ENCODE data around the gene SOHLH1. TPM values are rescaled to one million over a fixed set of nuclear protein-coding genes. Genes with fewer than 3 reads are reported as not detected.

Gene SOHLH1
- total RNA-seq, 1 experiment from 2014 or later, result not detected

- ChIA-PET CTCF (no interaction called here), POLR2A (ENCODE audit: low non-redundant PET) (no interaction called here)
These were observed 45.2 kb upstream of the SOHLH1 start for GRCh38 chr9:135744333-135745070.

DNA sequence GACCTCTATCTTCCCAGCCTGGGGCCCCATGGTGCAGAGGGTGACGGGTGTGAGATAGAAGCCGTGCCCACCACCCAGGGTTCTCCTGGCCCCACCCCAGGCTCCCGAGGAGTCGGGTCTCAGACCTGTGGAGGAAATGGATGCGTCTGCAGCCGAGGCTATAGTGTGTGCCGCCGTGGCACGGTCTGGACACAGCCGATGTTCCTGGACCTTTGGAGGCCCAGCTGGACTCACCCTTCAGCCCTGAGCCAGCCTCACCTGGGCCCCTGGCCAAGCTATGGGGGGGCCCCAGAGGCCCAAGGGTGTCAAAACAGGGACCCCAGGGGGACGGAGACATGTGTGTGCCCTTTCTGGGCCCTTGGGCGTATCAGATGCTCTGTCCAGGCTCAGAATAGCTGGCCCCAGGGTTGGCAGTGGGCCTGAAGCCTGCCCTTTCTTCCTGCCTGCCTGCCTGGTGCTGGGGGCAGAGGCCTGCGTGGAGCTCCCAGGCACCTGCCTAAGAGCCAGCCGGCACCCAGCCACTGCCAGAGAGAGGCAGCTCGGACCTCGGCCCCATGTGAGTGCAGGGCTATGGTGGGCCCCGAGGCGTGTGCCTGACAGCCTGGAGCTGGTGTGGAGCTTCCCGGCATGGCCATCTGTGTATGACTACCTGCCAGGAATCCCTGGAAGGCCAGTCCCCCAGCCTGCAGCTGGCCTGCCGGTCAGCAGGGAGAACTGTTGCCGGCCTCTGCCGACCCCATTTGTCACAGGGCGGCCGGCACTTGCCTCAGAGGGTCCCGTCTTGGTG is 44.5 kb upstream of the SOHLH1 start:
- H3K4me3 ChIP-seq (ENCODE audit: low read depth, low read length, poor library complexity, severe bottlenecking), result no peak overlapping the region
- TF ChIP-seq EZH2 (IDR thresholded peaks at IDR 0.05; ENCODE audit: borderline replicate concordance, low read depth, low read length, poor library complexity, severe bottlenecking), result no peak
- TF ChIP-seq CTCF (conservative IDR thresholded peaks at IDR 0.05; ENCODE audit: low read depth, low read length), result no peak
- H3K27ac ChIP-seq (ENCODE audit: low read depth, low read length, poor library complexity, severe bottlenecking), result no peak overlapping the region
- no peaks in the 10 kb centered on the region for H3K27me3 ChIP-seq (replicated peaks; ENCODE audit: insufficient read depth, low read depth, low read length, poor library complexity)
- BruUV-seq (replicated peaks), result no TSS peak
- H3K9me3 ChIP-seq (ENCODE audit: low read depth, low read length, poor library complexity, severe bottlenecking), result no peaks in the 10 kb centered on the region
- no peaks in the 10 kb centered on the region for H3K4me1 ChIP-seq (ENCODE audit: insufficient read depth, low read length, poor library complexity, severe bottlenecking)
- intact Hi-C loops (cut with micrococcal nuclease; ENCODE audit: unreplicated experiment), result no loop called here
- H3K36me3 ChIP-seq (ENCODE audit: insufficient read depth, low read length, poor library complexity, severe bottlenecking), result no peaks in the 10 kb centered on the region
- POLR2A ChIA-PET (ENCODE audit: low non-redundant PET), result no interaction called here
- DNase-seq (ENCODE audit: low spot score), result no peak
- CTCF ChIA-PET, result no interaction called here

More at GRCh38 chr9:135744333-135745070, 45.2 kb upstream of the SOHLH1 start:
- Histone ChIP-seq H3K36me3 (ENCODE audit: insufficient read depth, low read length, poor library complexity, severe bottlenecking) (no peaks in the 10 kb centered on the region), H3K9me3 (ENCODE audit: low read depth, low read length, poor library complexity, severe bottlenecking) (no peaks in the 10 kb centered on the region), H3K27me3 (replicated peaks; ENCODE audit: insufficient read depth, low read depth, low read length, poor library complexity) (no peaks in the 10 kb centered on the region), H3K4me1 (ENCODE audit: insufficient read depth, low read length, poor library complexity, severe bottlenecking) (no peaks in the 10 kb centered on the region), H3K27ac (ENCODE audit: low read depth, low read length, poor library complexity, severe bottlenecking) (no peak overlapping the region), H3K4me3 (ENCODE audit: low read depth, low read length, poor library complexity, severe bottlenecking) (no peak overlapping the region)
- no peak for DNase-seq (ENCODE audit: low spot score)
- TF ChIP-seq CTCF (conservative IDR thresholded peaks at IDR 0.05; ENCODE audit: low read depth, low read length) (no peak), EZH2 (IDR thresholded peaks at IDR 0.05; ENCODE audit: borderline replicate concordance, low read depth, low read length, poor library complexity, severe bottlenecking) (no peak)
- intact Hi-C loops (cut with micrococcal nuclease; ENCODE audit: unreplicated experiment), result no loop called here
- no TSS peak for BruUV-seq (replicated peaks)

DNA sequence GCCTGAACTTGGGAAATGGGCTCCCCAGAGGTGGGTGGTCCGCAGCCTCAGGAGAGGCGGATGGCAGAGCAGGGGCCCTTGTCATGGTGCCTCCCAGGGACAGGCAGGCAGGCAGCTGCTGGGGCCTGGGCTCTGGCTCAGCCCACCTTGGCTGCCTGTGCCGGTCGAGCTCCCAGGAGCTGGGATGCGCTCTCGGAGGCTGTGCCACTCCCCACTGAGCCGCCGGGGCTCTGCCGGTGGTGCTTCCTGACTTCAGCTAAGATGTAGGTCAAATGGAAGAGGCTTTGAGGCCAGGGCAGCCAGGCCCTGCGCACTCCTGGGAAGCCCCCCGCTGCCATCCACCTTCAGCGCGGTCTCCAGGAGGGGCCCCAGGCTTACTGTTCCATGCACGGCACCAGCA is 43.7 kb upstream of the SOHLH1 start:
- BruUV-seq (replicated peaks), result no TSS peak
- intact Hi-C loops (cut with micrococcal nuclease; ENCODE audit: unreplicated experiment), result no loop called here
- TF ChIP-seq EZH2 (IDR thresholded peaks at IDR 0.05; ENCODE audit: borderline replicate concordance, low read depth, low read length, poor library complexity, severe bottlenecking) (no peak), CTCF (conservative IDR thresholded peaks at IDR 0.05; ENCODE audit: low read depth, low read length) (no peak)
- Histone ChIP-seq H3K9me3 (ENCODE audit: low read depth, low read length, poor library complexity, severe bottlenecking) (no peaks in the 10 kb centered on the region), H3K27ac (ENCODE audit: low read depth, low read length, poor library complexity, severe bottlenecking) (no peak overlapping the region), H3K4me3 (ENCODE audit: low read depth, low read length, poor library complexity, severe bottlenecking) (no peak overlapping the region), H3K36me3 (ENCODE audit: insufficient read depth, low read length, poor library complexity, severe bottlenecking) (no peaks in the 10 kb centered on the region), H3K4me1 (ENCODE audit: insufficient read depth, low read length, poor library complexity, severe bottlenecking) (no peaks in the 10 kb centered on the region), H3K27me3 (replicated peaks; ENCODE audit: insufficient read depth, low read depth, low read length, poor library complexity) (no peaks in the 10 kb centered on the region)
- ChIA-PET POLR2A (ENCODE audit: low non-redundant PET) (no interaction called here), CTCF (no interaction called here)
- DNase-seq (ENCODE audit: low spot score), result no peak

Data from A673 (cell line).